Upper lobe of right lung (tissue), 1 donor: Measurements from ENCODE around the gene HIPK3. TPM values are rescaled to one million over a fixed set of nuclear protein-coding genes. Genes with fewer than 3 reads are reported as not detected.
"Not testable (repeated sequence)": the region's sequence is repeated elsewhere in the genome, so short reads cannot be mapped to it uniquely, and the experiment has no call there.

Source experiments
- ATAC-seq: fragments of 200-7000 bp; cut with Tn5 transposase; one replicate; pipeline ENCODE4 v1.9.1; 2020; ENCODE audit warnings: mild to moderate bottlenecking, moderate library complexity
- DNase-seq: peaks from one replicate; pipeline ENCODE4 v3.0.0-alpha.2; 2020
- H3K27ac ChIP-seq: fragments of 200-600 bp; one replicate; pipeline ENCODE4 v1.8.0; 2022
- H3K27me3 ChIP-seq: fragments of 200-600 bp; one replicate; pipeline ENCODE4 v1.8.0; 2022; ENCODE audit warnings: mild to moderate bottlenecking
- H3K36me3 ChIP-seq: fragments of 200-600 bp; one replicate; pipeline ENCODE4 v1.8.0; 2022
- H3K4me1 ChIP-seq: fragments of 200-600 bp; one replicate; pipeline ENCODE4 v1.8.0; 2022
- H3K4me3 ChIP-seq: fragments of 200-600 bp; one replicate; pipeline ENCODE4 v1.8.0; 2022; ENCODE audit warnings: mild to moderate bottlenecking
- H3K9me3 ChIP-seq: fragments of 200-600 bp; one replicate; pipeline ENCODE4 v1.8.0; 2022
- CTCF ChIP-seq: fragments of 200-600 bp; IDR thresholded peaks from one replicate; pipeline ENCODE4 v1.8.0; 2022; ENCODE audit warnings: antibody characterized with exemption
- intact Hi-C: fragments of 100-400 bp; cut with DNase I; formaldehyde crosslinking; loops from one replicate; pipeline ENCODE4 v1.11.0; 2022
- total RNA-seq: library from RNA; stranded (reverse); fragmentation: NEBNext Ultra II Directional; extraction: Animal tissue kit (Norgen Biotek cat#: 25700); gene quantifications from one replicate; pipeline ENCODE4 v1.2.1, GENCODE V29; 2021
- donor health status: DM: no; HTN: yes; CAD: no; lungs with severe emphysema.

HIPK3 gene
- total RNA-seq, 1 donor from 2014 or later: 146 TPM

GRCh38 chr11:33256813-33257159 is 395 bp upstream of the HIPK3 start:
- no peak for ATAC-seq
- intact Hi-C loops: no loop called here
- no peak for DNase-seq

GRCh38 chr11:33257897-33258630 is 883 bp downstream of the HIPK3 start:
- peak; percentile 20 for TF ChIP-seq CTCF
- Histone ChIP-seq H3K27ac (peak overlapping the region; percentile 100), H3K4me1 (peaks cover 31% of the 10 kb centered on the region), H3K9me3 (no peaks in the 10 kb centered on the region), H3K27me3 (no peaks in the 10 kb centered on the region), H3K4me3 (peak overlapping the region; percentile 92), H3K36me3 (no peaks in the 10 kb centered on the region)
- ATAC-seq: peak; percentile 90
- DNase-seq: peak; percentile 95
- intact Hi-C loops: no loop called here

More at GRCh38 chr11:33256813-33257159, 395 bp upstream of the HIPK3 start:
- no peaks in the 10 kb centered on the region for H3K36me3 ChIP-seq
- no peaks in the 10 kb centered on the region for H3K9me3 ChIP-seq
- peak overlapping the region; percentile 100 for H3K27ac ChIP-seq
- no peaks in the 10 kb centered on the region for H3K27me3 ChIP-seq
- TF ChIP-seq CTCF: no peak
- H3K4me1 ChIP-seq: peaks cover 21% of the 10 kb centered on the region
- H3K4me3 ChIP-seq: peak overlapping the region; percentile 92

DNA sequence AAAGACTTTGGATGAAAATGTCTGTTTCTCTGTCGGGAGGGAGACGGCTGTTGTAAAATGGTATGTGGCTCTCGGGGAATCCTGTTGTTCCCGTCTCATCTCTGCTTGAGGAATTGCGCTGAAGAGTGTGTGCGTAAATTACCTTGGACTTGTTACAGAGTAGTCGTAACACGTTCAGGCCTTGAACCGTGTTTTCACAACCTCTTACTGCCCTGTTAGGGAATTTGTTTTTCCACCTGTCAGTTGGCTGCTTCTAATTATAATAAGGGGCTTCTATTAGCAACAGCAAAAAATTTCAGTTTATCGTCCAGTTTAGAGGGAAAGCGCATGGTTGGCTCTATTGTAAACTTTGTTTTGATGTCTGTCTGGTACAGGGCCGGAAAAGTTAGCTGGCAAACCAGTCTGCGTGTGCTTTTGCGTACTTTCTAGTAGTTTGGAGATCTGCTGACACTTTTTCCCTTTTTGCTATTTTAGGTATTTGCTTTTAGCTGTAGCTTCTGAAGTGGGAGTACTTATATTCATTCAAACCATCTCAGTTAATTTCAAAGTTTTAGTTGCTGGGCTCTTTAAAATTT is 1.5 kb downstream of the HIPK3 start:
- Histone ChIP-seq H3K4me1 (peaks cover 38% of the 10 kb centered on the region), H3K27me3 (no peaks in the 10 kb centered on the region), H3K36me3 (no peaks in the 10 kb centered on the region), H3K27ac (peak overlapping the region; percentile 100), H3K9me3 (no peaks in the 10 kb centered on the region), H3K4me3 (peak overlapping the region; percentile 92)
- ATAC-seq (peak; percentile 0), DNase-seq (no peak)
- intact Hi-C loops: no loop called here
- no peak for TF ChIP-seq CTCF

DNA sequence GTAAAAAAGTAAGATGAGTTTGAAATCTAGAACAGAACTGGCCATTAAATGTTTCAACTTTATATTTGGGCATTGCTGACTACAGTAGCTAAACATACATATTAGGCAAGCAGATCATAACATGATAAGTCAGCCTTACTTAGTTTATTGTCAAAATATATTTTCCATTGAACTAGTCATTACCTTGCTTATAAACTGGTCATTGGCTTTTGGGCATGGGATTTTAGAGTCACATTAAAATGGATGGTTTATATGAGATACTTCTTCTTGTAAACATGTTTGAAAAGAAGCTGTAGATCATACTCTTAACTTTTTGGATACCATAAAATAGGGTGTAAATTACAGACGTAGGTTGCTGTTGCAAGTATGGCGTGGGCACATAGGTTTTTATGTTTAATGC is 2.7 kb downstream of the HIPK3 start:
- Histone ChIP-seq H3K4me3 (peak overlapping the region; percentile 92), H3K27ac (peak overlapping the region; percentile 100), H3K9me3 (no peaks in the 10 kb centered on the region), H3K4me1 (peaks cover 46% of the 10 kb centered on the region), H3K36me3 (no peaks in the 10 kb centered on the region), H3K27me3 (no peaks in the 10 kb centered on the region)
- no peak for TF ChIP-seq CTCF
- ATAC-seq (no peak), DNase-seq (no peak)
- intact Hi-C loops: no loop called here

DNA sequence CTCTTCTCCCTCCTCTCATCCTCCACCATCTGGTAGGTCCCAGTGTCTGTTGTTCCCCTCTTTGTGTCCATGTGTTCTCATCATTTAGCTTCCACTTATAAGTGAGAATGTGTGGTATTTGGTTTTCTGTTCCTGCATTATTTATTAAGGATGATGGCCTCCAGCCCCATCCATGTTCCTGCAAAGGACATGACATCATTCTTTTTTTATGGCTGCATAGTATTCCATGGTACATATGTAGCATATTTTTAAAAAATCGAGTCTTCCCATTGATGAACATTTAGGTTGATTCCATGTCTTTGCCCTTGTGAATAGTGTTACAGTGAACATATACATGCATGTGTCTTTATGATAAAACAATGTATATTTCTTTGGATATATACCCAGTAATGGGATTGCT is 4.2 kb downstream of the HIPK3 start:
- intact Hi-C loops, H3K27ac ChIP-seq, H3K36me3 ChIP-seq, H3K9me3 ChIP-seq, H3K4me3 ChIP-seq, H3K27me3 ChIP-seq, DNase-seq, ATAC-seq: not testable (repeated sequence)
- peaks cover 49% of the 10 kb centered on the region for H3K4me1 ChIP-seq

GRCh38 chr11:33262011-33262645 is 4.9 kb downstream of the HIPK3 start:
- Histone ChIP-seq H3K27ac (no peak overlapping the region), H3K9me3 (no peaks in the 10 kb centered on the region), H3K4me3 (no peak overlapping the region), H3K27me3 (no peaks in the 10 kb centered on the region), H3K36me3 (no peaks in the 10 kb centered on the region), H3K4me1 (peaks cover 54% of the 10 kb centered on the region)
- DNase-seq (no peak), ATAC-seq (no peak)
- no peak for TF ChIP-seq CTCF
- intact Hi-C loops: no loop called here
